ENCODE measurements around the gene DACT3. TPM values are rescaled to one million over a fixed set of nuclear protein-coding genes. Genes with fewer than 3 reads are reported as not detected.

DACT3 gene
- total and polyA plus RNA-seq, 4 donors, result 24.4 to 216 (median 65.6) TPM

- peaks cover 0 to 6% of the 10 kb centered on the region in 2 donors for H3K36me3 ChIP-seq (ENCODE audit: control insufficient read depth in 1 of 2, insufficient read depth in 2 of 2, low read length in 1 of 2)
- H3K9me3 ChIP-seq (ENCODE audit: control insufficient read depth, low read length), result no peaks in the 10 kb centered on the region
- peaks cover 0 to 4% of the 10 kb centered on the region in 2 donors for H3K4me1 ChIP-seq (ENCODE audit: control insufficient read depth in 1 of 2, insufficient read depth in 2 of 2, low read length in 2 of 2)
- intact Hi-C loops (cut with DNase I), result loop anchor here in 1 of 2 donors (10.0 kb wide), 1 partner anchor 237 kb away; no protein-coding TSS in a partner anchor
- 87 to 88% methylated on average over 9 of the region's 9 CpGs for WGBS, 2 donors
- H3K27ac ChIP-seq (ENCODE audit: low read depth in 1 of 2, low read length in 2 of 2), result no peak overlapping the region
- ATAC-seq (ENCODE audit: low FRiP score), result no peak
- H3K27me3 ChIP-seq (ENCODE audit: control insufficient read depth in 1 of 2, insufficient read depth in 2 of 2, low read length in 1 of 2), result no peaks in the 10 kb centered on the region
- DNase-seq, result no peak
- no peak overlapping the region for H3K4me3 ChIP-seq (ENCODE audit: low read length in 2 of 2)
Observed at GRCh38 chr19:46608178-46608577, 52.8 kb downstream of the DACT3 start.

GRCh38 chr19:46607448-46607841, 53.5 kb downstream of the DACT3 start:
- Histone ChIP-seq H3K36me3 (ENCODE audit: control insufficient read depth in 1 of 2, insufficient read depth in 2 of 2, low read length in 1 of 2) (peaks cover 0 to 6% of the 10 kb centered on the region in 2 donors), H3K4me1 (ENCODE audit: control insufficient read depth in 1 of 2, insufficient read depth in 2 of 2, low read length in 2 of 2) (peaks cover 0 to 4% of the 10 kb centered on the region in 2 donors), H3K4me3 (ENCODE audit: low read length in 2 of 2) (no peak overlapping the region), H3K9me3 (ENCODE audit: control insufficient read depth, low read length) (no peaks in the 10 kb centered on the region), H3K27me3 (ENCODE audit: control insufficient read depth in 1 of 2, insufficient read depth in 2 of 2, low read length in 1 of 2) (no peaks in the 10 kb centered on the region), H3K27ac (ENCODE audit: low read depth in 1 of 2, low read length in 2 of 2) (no peak overlapping the region)
- DNase-seq (peak; percentile 50 to 61), ATAC-seq (ENCODE audit: low FRiP score) (no peak)
- intact Hi-C loops (cut with DNase I), result loop anchor here in 1 of 2 donors (10.0 kb wide), 1 partner anchor 237 kb away; no protein-coding TSS in a partner anchor
- WGBS, 2 donors, result 51 to 54% methylated on average over 12 of the region's 12 CpGs

- Histone ChIP-seq H3K36me3 (ENCODE audit: control insufficient read depth in 1 of 2, insufficient read depth in 2 of 2, low read length in 1 of 2) (peaks cover 0 to 6% of the 10 kb centered on the region in 2 donors), H3K9me3 (ENCODE audit: control insufficient read depth, low read length) (no peaks in the 10 kb centered on the region), H3K4me3 (ENCODE audit: low read length in 2 of 2) (no peak overlapping the region), H3K27ac (ENCODE audit: low read depth in 1 of 2, low read length in 2 of 2) (no peak overlapping the region), H3K4me1 (ENCODE audit: control insufficient read depth in 1 of 2, insufficient read depth in 2 of 2, low read length in 2 of 2) (peaks cover 0 to 4% of the 10 kb centered on the region in 2 donors), H3K27me3 (ENCODE audit: control insufficient read depth in 1 of 2, insufficient read depth in 2 of 2, low read length in 1 of 2) (no peaks in the 10 kb centered on the region)
- WGBS, 2 donors, result 73 to 77% methylated on average over 12 of the region's 12 CpGs
- intact Hi-C loops (cut with DNase I), result loop anchor here in 1 of 2 donors (10.0 kb wide), 1 partner anchor 238 kb away; no protein-coding TSS in a partner anchor
- DNase-seq (peak; percentile 37 to 38), ATAC-seq (ENCODE audit: low FRiP score) (no peak)
Observed at GRCh38 chr19:46606681-46607447, 54.1 kb downstream of the DACT3 start.

GRCh38 chr19:46606019-46606418, 55.0 kb downstream of the DACT3 start:
- Histone ChIP-seq H3K9me3 (ENCODE audit: control insufficient read depth, low read length) (no peaks in the 10 kb centered on the region), H3K4me3 (ENCODE audit: low read length in 2 of 2) (no peak overlapping the region), H3K27ac (ENCODE audit: low read depth in 1 of 2, low read length in 2 of 2) (peak overlapping the region in 1 of 2 donors; percentile 71), H3K4me1 (ENCODE audit: control insufficient read depth in 1 of 2, insufficient read depth in 2 of 2, low read length in 2 of 2) (peaks cover 0 to 4% of the 10 kb centered on the region in 2 donors), H3K27me3 (ENCODE audit: control insufficient read depth in 1 of 2, insufficient read depth in 2 of 2, low read length in 1 of 2) (no peaks in the 10 kb centered on the region), H3K36me3 (ENCODE audit: control insufficient read depth in 1 of 2, insufficient read depth in 2 of 2, low read length in 1 of 2) (peaks cover 0 to 6% of the 10 kb centered on the region in 2 donors)
- WGBS, 2 donors, result 86 to 87% methylated on average over 11 of the region's 11 CpGs
- ATAC-seq (ENCODE audit: low FRiP score) (no peak), DNase-seq (peak; percentile 41 to 71)
- intact Hi-C loops (cut with DNase I), result loop anchor here in 1 of 2 donors (10.0 kb wide), 1 partner anchor 239 kb away; no protein-coding TSS in a partner anchor

GRCh38 chr19:46605356-46605821, 55.6 kb downstream of the DACT3 start:
- Histone ChIP-seq H3K4me1 (ENCODE audit: control insufficient read depth in 1 of 2, insufficient read depth in 2 of 2, low read length in 2 of 2) (peaks cover 0 to 4% of the 10 kb centered on the region in 2 donors), H3K27ac (ENCODE audit: low read depth in 1 of 2, low read length in 2 of 2) (peak overlapping the region; percentile 19 to 71), H3K36me3 (ENCODE audit: control insufficient read depth in 1 of 2, insufficient read depth in 2 of 2, low read length in 1 of 2) (peaks cover 0 to 6% of the 10 kb centered on the region in 2 donors), H3K27me3 (ENCODE audit: control insufficient read depth in 1 of 2, insufficient read depth in 2 of 2, low read length in 1 of 2) (no peaks in the 10 kb centered on the region), H3K4me3 (ENCODE audit: low read length in 2 of 2) (no peak overlapping the region), H3K9me3 (ENCODE audit: control insufficient read depth, low read length) (no peaks in the 10 kb centered on the region)
- DNase-seq (peak; percentile 57 to 78), ATAC-seq (ENCODE audit: low FRiP score) (no peak)
- intact Hi-C loops (cut with DNase I), result loop anchor here in 1 of 2 donors (10.0 kb wide), 1 partner anchor 239 kb away; no protein-coding TSS in a partner anchor
- 8% methylated on average over 16 of the region's 16 CpGs for WGBS, 2 donors

- H3K4me1 ChIP-seq (ENCODE audit: control insufficient read depth in 1 of 2, insufficient read depth in 2 of 2, low read length in 2 of 2), result peaks cover 0 to 4% of the 10 kb centered on the region in 2 donors
- H3K36me3 ChIP-seq (ENCODE audit: control insufficient read depth in 1 of 2, insufficient read depth in 2 of 2, low read length in 1 of 2), result peaks cover 0 to 6% of the 10 kb centered on the region in 2 donors
- H3K27me3 ChIP-seq (ENCODE audit: control insufficient read depth in 1 of 2, insufficient read depth in 2 of 2, low read length in 1 of 2), result no peaks in the 10 kb centered on the region
- intact Hi-C loops (cut with DNase I), result loop anchor here in 1 of 2 donors (10.0 kb wide), 1 partner anchor 240 kb away; no protein-coding TSS in a partner anchor
- H3K4me3 ChIP-seq (ENCODE audit: low read length in 2 of 2), result no peak overlapping the region
- peak; percentile 68 to 81 for DNase-seq
- ATAC-seq (ENCODE audit: low FRiP score), result no peak
- WGBS, 2 donors, result 3 to 7% methylated on average over 13 of the region's 13 CpGs
- peak overlapping the region; percentile 19 to 71 for H3K27ac ChIP-seq (ENCODE audit: low read depth in 1 of 2, low read length in 2 of 2)
- H3K9me3 ChIP-seq (ENCODE audit: control insufficient read depth, low read length), result no peaks in the 10 kb centered on the region
Observed at GRCh38 chr19:46604781-46605355, 56.1 kb downstream of the DACT3 start.

GRCh38 chr19:46603752-46604231, 57.2 kb downstream of the DACT3 start:
- H3K4me3 ChIP-seq (ENCODE audit: low read length in 2 of 2), result no peak overlapping the region
- peaks cover 0 to 4% of the 10 kb centered on the region in 2 donors for H3K4me1 ChIP-seq (ENCODE audit: control insufficient read depth in 1 of 2, insufficient read depth in 2 of 2, low read length in 2 of 2)

GRCh38 chr19:46603195-46603637, 57.8 kb downstream of the DACT3 start:
- Histone ChIP-seq H3K4me1 (ENCODE audit: control insufficient read depth in 1 of 2, insufficient read depth in 2 of 2, low read length in 2 of 2) (peaks cover 0 to 4% of the 10 kb centered on the region in 2 donors), H3K36me3 (ENCODE audit: control insufficient read depth in 1 of 2, insufficient read depth in 2 of 2, low read length in 1 of 2) (peaks cover 0 to under 1% of the 10 kb centered on the region in 2 donors), H3K27ac (ENCODE audit: low read depth in 1 of 2, low read length in 2 of 2) (peak overlapping the region; percentile 18 to 75), H3K4me3 (ENCODE audit: low read length in 2 of 2) (peak overlapping the region; percentile 10 to 47), H3K27me3 (ENCODE audit: control insufficient read depth in 1 of 2, insufficient read depth in 2 of 2, low read length in 1 of 2) (no peaks in the 10 kb centered on the region), H3K9me3 (ENCODE audit: control insufficient read depth, low read length) (no peaks in the 10 kb centered on the region)
- ATAC-seq (ENCODE audit: low FRiP score), result no peak
- intact Hi-C loops (cut with DNase I), result loop anchor here in 1 of 2 donors (10.0 kb wide), 1 partner anchor 242 kb away; no protein-coding TSS in a partner anchor
- peak; percentile 42 to 64 for DNase-seq
- 0 to 4% methylated on average over 2 of the region's 2 CpGs for WGBS, 2 donors

More at GRCh38 chr19:46603752-46604231, 57.2 kb downstream of the DACT3 start:
- DNase-seq (peak in 1 of 2 donors; percentile 68), ATAC-seq (ENCODE audit: low FRiP score) (no peak)
- H3K36me3 ChIP-seq (ENCODE audit: control insufficient read depth in 1 of 2, insufficient read depth in 2 of 2, low read length in 1 of 2), result peaks cover 0 to 6% of the 10 kb centered on the region in 2 donors
- no peaks in the 10 kb centered on the region for H3K9me3 ChIP-seq (ENCODE audit: control insufficient read depth, low read length)
- H3K27ac ChIP-seq (ENCODE audit: low read depth in 1 of 2, low read length in 2 of 2), result peak overlapping the region in 1 of 2 donors; percentile 75
- WGBS, 2 donors, result 1 to 11% methylated on average over 9 of the region's 9 CpGs
- H3K27me3 ChIP-seq (ENCODE audit: control insufficient read depth in 1 of 2, insufficient read depth in 2 of 2, low read length in 1 of 2), result no peaks in the 10 kb centered on the region
- intact Hi-C loops (cut with DNase I), result loop anchor here in 1 of 2 donors (10.0 kb wide), 1 partner anchor 241 kb away; no protein-coding TSS in a partner anchor

Measured in aorta (tissue), 5 donors.